Urinary bladder (tissue), 4 donors: ENCODE data around the gene MAP2. TPM values are rescaled to one million over a fixed set of nuclear protein-coding genes. Genes with fewer than 3 reads are reported as not detected.
"Not testable (repeated sequence)": the region's sequence is repeated elsewhere in the genome, so short reads cannot be mapped to it uniquely, and the experiment has no call there.

Experiments
- DNase-seq: peaks from one replicate; pipeline ENCODE4 v3.0.0-alpha.2; 2015; ENCODE audit errors: extremely low spot score
- H3K27ac ChIP-seq: one replicate; pipeline ENCODE4 v1.5.1; 2013; ENCODE audit warnings: low read depth, mild to moderate bottlenecking, moderate library complexity
- H3K36me3 ChIP-seq: one replicate; pipeline ENCODE4 v1.6.1; 2013; ENCODE audit warnings: mild to moderate bottlenecking, moderate library complexity; ENCODE audit not compliant: insufficient read depth
- H3K4me1 ChIP-seq: one replicate; pipeline ENCODE4 v1.6.1; 2013; ENCODE audit warnings: mild to moderate bottlenecking, moderate library complexity; ENCODE audit not compliant: insufficient read depth
- H3K4me3 ChIP-seq: one replicate; pipeline ENCODE4 v1.5.1; 2013; ENCODE audit warnings: low read depth, low read length
- WGBS: extraction: QIAGEN DNeasy Blood & Tissue Kit; methylation state at CpG from one replicate; pipeline ENCODE4 v1.1.7; 2013; 5-methylcytosine and 5-hydroxymethylcytosine counted together
- polyA plus RNA-seq: library from polyadenylated mRNA; stranded (reverse); fragments of 200-250 nt; gene quantifications from one replicate; pipeline ENCODE4 v1.2.3, GENCODE V29; 2013
- total RNA-seq: library from RNA; depleted of rRNA; stranded (reverse); fragments of >200 nt; gene quantifications from one replicate; pipeline ENCODE4 v1.2.3, GENCODE V29; 2014
- donor health status: healthy with polysubstance abuse.
- donor health status: healthy.

MAP2 gene
- total and polyA plus RNA-seq, 2 donors = 2.7 to 13.5 TPM

GRCh38 chr2:209584472-209584871, 160.6 kb downstream of the MAP2 start:
- DNase-seq = no peak
- no peak overlapping the region for H3K27ac ChIP-seq
- no peak overlapping the region for H3K4me3 ChIP-seq
- no peaks in the 10 kb centered on the region for H3K4me1 ChIP-seq
- no peaks in the 10 kb centered on the region for H3K36me3 ChIP-seq

GRCh38 chr2:209584915-209585314, 161.1 kb downstream of the MAP2 start:
- H3K4me1 ChIP-seq = no peaks in the 10 kb centered on the region
- H3K36me3 ChIP-seq = no peaks in the 10 kb centered on the region
- no peak overlapping the region for H3K27ac ChIP-seq
- no peak for DNase-seq
- 58% methylated on average over 5 of the region's 5 CpGs for WGBS
- no peak overlapping the region for H3K4me3 ChIP-seq

GRCh38 chr2:209591021-209591420, 167.2 kb downstream of the MAP2 start:
- WGBS = 63% methylated on average over 2 of the region's 2 CpGs
- Histone ChIP-seq H3K4me3 (no peak overlapping the region), H3K27ac (no peak overlapping the region), H3K4me1 (no peaks in the 10 kb centered on the region), H3K36me3 (no peaks in the 10 kb centered on the region)
- DNase-seq = no peak

GRCh38 chr2:209592106-209592505, 168.3 kb downstream of the MAP2 start:
- no peaks in the 10 kb centered on the region for H3K36me3 ChIP-seq
- no peak overlapping the region for H3K27ac ChIP-seq
- 48% methylated on average over 3 of the region's 3 CpGs for WGBS
- no peak for DNase-seq
- H3K4me1 ChIP-seq = no peaks in the 10 kb centered on the region
- H3K4me3 ChIP-seq = no peak overlapping the region

- Histone ChIP-seq H3K36me3 (no peaks in the 10 kb centered on the region), H3K4me3 (no peak overlapping the region), H3K27ac (no peak overlapping the region), H3K4me1 (no peaks in the 10 kb centered on the region)
- DNase-seq = no peak
- WGBS = 92% methylated on average over 6 of the region's 6 CpGs
These were observed 170.1 kb downstream of the MAP2 start for GRCh38 chr2:209593930-209594329.

- Histone ChIP-seq H3K4me1 (no peaks in the 10 kb centered on the region), H3K27ac (no peak overlapping the region), H3K4me3 (no peak overlapping the region), H3K36me3 (no peaks in the 10 kb centered on the region)
- 48% methylated on average over 4 of the region's 4 CpGs for WGBS
- DNase-seq = no peak
These were observed 172.4 kb downstream of the MAP2 start for GRCh38 chr2:209596262-209596661.

GRCh38 chr2:209598227-209598626, 174.4 kb downstream of the MAP2 start:
- H3K4me3 ChIP-seq = not testable (repeated sequence)
- 97% methylated on average over 4 of the region's 6 CpGs for WGBS

GRCh38 chr2:209600341-209601171, 176.7 kb downstream of the MAP2 start:
- H3K4me3 ChIP-seq = no peak overlapping the region
- DNase-seq = no peak
- H3K36me3 ChIP-seq = no peaks in the 10 kb centered on the region
- no peak overlapping the region for H3K27ac ChIP-seq
- no peaks in the 10 kb centered on the region for H3K4me1 ChIP-seq
- 60% methylated on average over 5 of the region's 5 CpGs for WGBS

More at GRCh38 chr2:209598227-209598626, 174.4 kb downstream of the MAP2 start:
- H3K36me3 ChIP-seq, H3K4me1 ChIP-seq, DNase-seq, H3K27ac ChIP-seq: not testable (repeated sequence)

GRCh38 chr2:209601497-209601896, 177.7 kb downstream of the MAP2 start:
- no peaks in the 10 kb centered on the region for H3K36me3 ChIP-seq
- no peak overlapping the region for H3K4me3 ChIP-seq
- no peak for DNase-seq
- WGBS = 86% methylated on average over 1 of the region's 1 CpG
- H3K4me1 ChIP-seq = no peaks in the 10 kb centered on the region
- no peak overlapping the region for H3K27ac ChIP-seq

- no peaks in the 10 kb centered on the region for H3K4me1 ChIP-seq
- H3K27ac ChIP-seq = no peak overlapping the region
- H3K4me3 ChIP-seq = no peak overlapping the region
- DNase-seq = no peak
- H3K36me3 ChIP-seq = no peaks in the 10 kb centered on the region
- WGBS = 53% methylated on average over 1 of the region's 1 CpG
These were observed 178.4 kb downstream of the MAP2 start for GRCh38 chr2:209602259-209602658.

- no peak overlapping the region for H3K4me3 ChIP-seq
- H3K4me1 ChIP-seq = no peaks in the 10 kb centered on the region
- H3K27ac ChIP-seq = no peak overlapping the region
- DNase-seq = no peak
- H3K36me3 ChIP-seq = no peaks in the 10 kb centered on the region
- WGBS = 83% methylated on average over 2 of the region's 2 CpGs
These were observed 185.7 kb downstream of the MAP2 start for GRCh38 chr2:209609531-209609930.

- 85% methylated on average over 1 of the region's 1 CpG for WGBS
These were observed 186.8 kb downstream of the MAP2 start for GRCh38 chr2:209610631-209611030.

GRCh38 chr2:209613649-209614305, 189.9 kb downstream of the MAP2 start:
- no peaks in the 10 kb centered on the region for H3K4me1 ChIP-seq
- WGBS = 34% methylated on average over 5 of the region's 5 CpGs

More at GRCh38 chr2:209610631-209611030, 186.8 kb downstream of the MAP2 start:
- Histone ChIP-seq H3K4me1 (no peaks in the 10 kb centered on the region), H3K4me3 (no peak overlapping the region), H3K36me3 (no peaks in the 10 kb centered on the region), H3K27ac (no peak overlapping the region)
- no peak for DNase-seq

GRCh38 chr2:209614690-209615369, 191.0 kb downstream of the MAP2 start:
- H3K27ac ChIP-seq = no peak overlapping the region
- WGBS = 51% methylated on average over 6 of the region's 6 CpGs
- no peak for DNase-seq
- H3K4me1 ChIP-seq = no peaks in the 10 kb centered on the region
- H3K36me3 ChIP-seq = no peaks in the 10 kb centered on the region
- no peak overlapping the region for H3K4me3 ChIP-seq

More at GRCh38 chr2:209613649-209614305, 189.9 kb downstream of the MAP2 start:
- no peak for DNase-seq
- no peak overlapping the region for H3K4me3 ChIP-seq
- no peaks in the 10 kb centered on the region for H3K36me3 ChIP-seq
- no peak overlapping the region for H3K27ac ChIP-seq
